Measurements from ENCODE around the gene PTX3.

The PTX3 gene

GRCh38 chr3:157436583-157437291 lies at the start of gene PTX3:
Gene PTX3, plus strand, starts transcription at chr3:157436850. Its CDS starts 84 bp downstream, at chr3:157436934.
- DNase-seq, result no peak

GRCh38 chr3:157387708-157388435 lies 48.8 kb upstream of the PTX3 start:
- DNase-seq, result no peak

GRCh38 chr3:157388976-157389375 lies 47.7 kb upstream of the PTX3 start:
- no peak for DNase-seq

- no peak for DNase-seq
Observed at GRCh38 chr3:157390713-157391515, 45.7 kb upstream of the PTX3 start.

GRCh38 chr3:157392104-157392503 lies 44.5 kb upstream of the PTX3 start:
- no peak for DNase-seq

- DNase-seq, result no peak
Observed at GRCh38 chr3:157393113-157393512, 43.5 kb upstream of the PTX3 start.

GRCh38 chr3:157394411-157394810 lies 42.2 kb upstream of the PTX3 start:
- DNase-seq, result no peak

- DNase-seq, result no peak
Observed at GRCh38 chr3:157398598-157398997, 38.1 kb upstream of the PTX3 start.

- no peak for DNase-seq
Observed at GRCh38 chr3:157404381-157404780, 32.3 kb upstream of the PTX3 start.

- no peak for DNase-seq
Observed at GRCh38 chr3:157405457-157405856, 31.2 kb upstream of the PTX3 start.

GRCh38 chr3:157406394-157406793 lies 30.3 kb upstream of the PTX3 start:
- no peak for DNase-seq

GRCh38 chr3:157407769-157408168 lies 28.9 kb upstream of the PTX3 start:
- DNase-seq, result no peak

GRCh38 chr3:157408499-157409149 lies 28.0 kb upstream of the PTX3 start:
- DNase-seq, result no peak

GRCh38 chr3:157409516-157409915 lies 27.1 kb upstream of the PTX3 start:
- no peak for DNase-seq

GRCh38 chr3:157410945-157411344 lies 25.7 kb upstream of the PTX3 start:
- DNase-seq, result no peak

- no peak for DNase-seq
Observed at GRCh38 chr3:157412323-157412855, 24.3 kb upstream of the PTX3 start.

- no peak for DNase-seq
Observed at GRCh38 chr3:157414861-157415260, 21.8 kb upstream of the PTX3 start.

GRCh38 chr3:157416347-157417087 lies 20.1 kb upstream of the PTX3 start:
- DNase-seq, result no peak

- DNase-seq, result no peak
Observed at GRCh38 chr3:157417247-157417646, 19.4 kb upstream of the PTX3 start.

- DNase-seq, result no peak
Observed at GRCh38 chr3:157418104-157418503, 18.5 kb upstream of the PTX3 start.

- no peak for DNase-seq
Observed at GRCh38 chr3:157420606-157421130, 16.0 kb upstream of the PTX3 start.

- no peak for DNase-seq
Observed at GRCh38 chr3:157423337-157423736, 13.3 kb upstream of the PTX3 start.

Measured in activated CD4-positive, CD25-positive, alpha-beta regulatory T cell treated with anti-CD3 and anti-CD28 coated beads, Interleukin-2, amount 50 U/mL, for 72 hours (primary cell).